ENCODE results near the gene TUBGCP3. TPM values are rescaled to one million over a fixed set of nuclear protein-coding genes. Genes with fewer than 3 reads are reported as not detected.
A peak's percentile ranks its signal among the peaks of the same experiment; 100 is the strongest.

The TUBGCP3 gene
- total and polyA plus RNA-seq, 9 of the 15 experiments (the other 6 are each of a cell fraction or from before 2014, with no cell fraction given) = 3.0 to 24.8 (median 15.2) TPM

DNA sequence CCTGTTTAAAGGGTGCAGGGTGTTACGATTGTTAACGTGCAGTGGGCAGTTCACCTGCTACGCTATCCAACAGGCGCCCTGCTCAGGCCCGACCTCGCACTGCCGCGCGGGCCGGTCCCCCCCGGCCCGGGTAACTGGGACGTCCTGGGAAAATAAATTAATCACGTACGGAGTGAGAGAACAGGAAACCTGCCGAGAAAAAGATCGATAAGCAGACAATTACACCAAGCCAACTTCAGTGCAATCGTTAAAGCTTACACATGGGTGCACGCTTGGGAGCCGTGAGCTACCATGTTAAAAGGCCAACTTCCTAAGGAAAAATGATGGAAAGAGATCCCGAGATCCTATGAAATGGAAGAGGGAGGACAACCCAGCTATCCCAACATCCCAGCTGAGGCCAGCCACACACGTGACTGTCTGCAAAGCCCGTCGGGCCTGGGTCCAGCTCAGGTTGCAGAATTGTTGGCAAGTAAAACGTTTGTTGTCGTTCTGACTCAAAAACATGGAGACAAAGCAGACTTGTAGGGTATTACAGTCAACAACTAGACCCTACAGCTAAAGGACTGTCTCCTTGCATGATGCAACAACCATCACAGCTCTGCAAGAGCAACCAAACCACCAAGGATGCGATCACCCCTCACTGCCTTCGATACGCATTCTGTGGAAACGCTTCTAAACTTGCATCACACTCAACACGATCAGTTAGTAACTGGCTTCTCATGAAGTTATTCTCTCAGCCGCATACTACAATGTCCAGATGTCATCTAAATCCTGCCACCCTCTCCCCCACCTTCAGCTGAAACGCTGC lies 741 bp upstream of the TUBGCP3 start (continued):
- TF ChIP-seq, protein P1, sequence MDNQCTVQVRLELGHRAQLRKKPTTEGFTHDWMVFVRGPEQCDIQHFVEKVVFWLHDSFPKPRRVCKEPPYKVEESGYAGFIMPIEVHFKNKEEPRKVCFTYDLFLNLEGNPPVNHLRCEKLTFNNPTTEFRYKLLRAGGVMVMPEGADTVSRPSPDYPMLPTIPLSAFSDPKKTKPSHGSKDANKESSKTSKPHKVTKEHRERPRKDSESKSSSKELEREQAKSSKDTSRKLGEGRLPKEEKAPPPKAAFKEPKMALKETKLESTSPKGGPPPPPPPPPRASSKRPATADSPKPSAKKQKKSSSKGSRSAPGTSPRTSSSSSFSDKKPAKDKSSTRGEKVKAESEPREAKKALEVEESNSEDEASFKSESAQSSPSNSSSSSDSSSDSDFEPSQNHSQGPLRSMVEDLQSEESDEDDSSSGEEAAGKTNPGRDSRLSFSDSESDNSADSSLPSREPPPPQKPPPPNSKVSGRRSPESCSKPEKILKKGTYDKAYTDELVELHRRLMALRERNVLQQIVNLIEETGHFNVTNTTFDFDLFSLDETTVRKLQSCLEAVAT (IDR thresholded peaks at IDR 0.05) = peak in 1 of 2 experiments; percentile 18; a peak in 2 of 4 replicates
- TF ChIP-seq, protein P2, sequence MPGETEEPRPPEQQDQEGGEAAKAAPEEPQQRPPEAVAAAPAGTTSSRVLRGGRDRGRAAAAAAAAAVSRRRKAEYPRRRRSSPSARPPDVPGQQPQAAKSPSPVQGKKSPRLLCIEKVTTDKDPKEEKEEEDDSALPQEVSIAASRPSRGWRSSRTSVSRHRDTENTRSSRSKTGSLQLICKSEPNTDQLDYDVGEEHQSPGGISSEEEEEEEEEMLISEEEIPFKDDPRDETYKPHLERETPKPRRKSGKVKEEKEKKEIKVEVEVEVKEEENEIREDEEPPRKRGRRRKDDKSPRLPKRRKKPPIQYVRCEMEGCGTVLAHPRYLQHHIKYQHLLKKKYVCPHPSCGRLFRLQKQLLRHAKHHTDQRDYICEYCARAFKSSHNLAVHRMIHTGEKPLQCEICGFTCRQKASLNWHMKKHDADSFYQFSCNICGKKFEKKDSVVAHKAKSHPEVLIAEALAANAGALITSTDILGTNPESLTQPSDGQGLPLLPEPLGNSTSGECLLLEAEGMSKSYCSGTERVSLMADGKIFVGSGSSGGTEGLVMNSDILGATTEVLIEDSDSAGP (CRISPR knock-in tag; IDR thresholded peaks at IDR 0.05) = no peak
- TF ChIP-seq RNF2 (IDR thresholded peaks at IDR 0.05) (no peak), SMARCA5 (IDR thresholded peaks at IDR 0.05) (no peak), ZNF584 (CRISPR knock-in tag; IDR thresholded peaks at IDR 0.05; ENCODE audit: low read depth) (no peak), SMARCA4 (IDR thresholded peaks at IDR 0.05) (no peak), STAT5B (CRISPR knock-in tag; IDR thresholded peaks at IDR 0.05) (no peak), ELF2 (CRISPR knock-in tag; IDR thresholded peaks at IDR 0.05) (no peak)
- TF ChIP-seq, protein P3, sequence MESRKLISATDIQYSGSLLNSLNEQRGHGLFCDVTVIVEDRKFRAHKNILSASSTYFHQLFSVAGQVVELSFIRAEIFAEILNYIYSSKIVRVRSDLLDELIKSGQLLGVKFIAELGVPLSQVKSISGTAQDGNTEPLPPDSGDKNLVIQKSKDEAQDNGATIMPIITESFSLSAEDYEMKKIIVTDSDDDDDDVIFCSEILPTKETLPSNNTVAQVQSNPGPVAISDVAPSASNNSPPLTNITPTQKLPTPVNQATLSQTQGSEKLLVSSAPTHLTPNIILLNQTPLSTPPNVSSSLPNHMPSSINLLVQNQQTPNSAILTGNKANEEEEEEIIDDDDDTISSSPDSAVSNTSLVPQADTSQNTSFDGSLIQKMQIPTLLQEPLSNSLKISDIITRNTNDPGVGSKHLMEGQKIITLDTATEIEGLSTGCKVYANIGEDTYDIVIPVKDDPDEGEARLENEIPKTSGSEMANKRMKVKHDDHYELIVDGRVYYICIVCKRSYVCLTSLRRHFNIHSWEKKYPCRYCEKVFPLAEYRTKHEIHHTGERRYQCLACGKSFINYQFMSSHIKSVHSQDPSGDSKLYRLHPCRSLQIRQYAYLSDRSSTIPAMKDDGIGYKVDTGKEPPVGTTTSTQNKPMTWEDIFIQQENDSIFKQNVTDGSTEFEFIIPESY (CRISPR knock-in tag; IDR thresholded peaks at IDR 0.05) = peak; percentile 88
- TF ChIP-seq, protein P4, sequence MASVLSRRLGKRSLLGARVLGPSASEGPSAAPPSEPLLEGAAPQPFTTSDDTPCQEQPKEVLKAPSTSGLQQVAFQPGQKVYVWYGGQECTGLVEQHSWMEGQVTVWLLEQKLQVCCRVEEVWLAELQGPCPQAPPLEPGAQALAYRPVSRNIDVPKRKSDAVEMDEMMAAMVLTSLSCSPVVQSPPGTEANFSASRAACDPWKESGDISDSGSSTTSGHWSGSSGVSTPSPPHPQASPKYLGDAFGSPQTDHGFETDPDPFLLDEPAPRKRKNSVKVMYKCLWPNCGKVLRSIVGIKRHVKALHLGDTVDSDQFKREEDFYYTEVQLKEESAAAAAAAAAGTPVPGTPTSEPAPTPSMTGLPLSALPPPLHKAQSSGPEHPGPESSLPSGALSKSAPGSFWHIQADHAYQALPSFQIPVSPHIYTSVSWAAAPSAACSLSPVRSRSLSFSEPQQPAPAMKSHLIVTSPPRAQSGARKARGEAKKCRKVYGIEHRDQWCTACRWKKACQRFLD (CRISPR knock-in tag; IDR thresholded peaks at IDR 0.05) = peak; percentile 33; the same call in 1 of the 2 replicates
- TF ChIP-seq, protein P5, sequence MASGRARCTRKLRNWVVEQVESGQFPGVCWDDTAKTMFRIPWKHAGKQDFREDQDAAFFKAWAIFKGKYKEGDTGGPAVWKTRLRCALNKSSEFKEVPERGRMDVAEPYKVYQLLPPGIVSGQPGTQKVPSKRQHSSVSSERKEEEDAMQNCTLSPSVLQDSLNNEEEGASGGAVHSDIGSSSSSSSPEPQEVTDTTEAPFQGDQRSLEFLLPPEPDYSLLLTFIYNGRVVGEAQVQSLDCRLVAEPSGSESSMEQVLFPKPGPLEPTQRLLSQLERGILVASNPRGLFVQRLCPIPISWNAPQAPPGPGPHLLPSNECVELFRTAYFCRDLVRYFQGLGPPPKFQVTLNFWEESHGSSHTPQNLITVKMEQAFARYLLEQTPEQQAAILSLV (tag; IDR thresholded peaks at IDR 0.05) = 0 out of 2 replicates have a peak, but pooled peaks have one; percentile 15
- TF ChIP-seq, protein P6, sequence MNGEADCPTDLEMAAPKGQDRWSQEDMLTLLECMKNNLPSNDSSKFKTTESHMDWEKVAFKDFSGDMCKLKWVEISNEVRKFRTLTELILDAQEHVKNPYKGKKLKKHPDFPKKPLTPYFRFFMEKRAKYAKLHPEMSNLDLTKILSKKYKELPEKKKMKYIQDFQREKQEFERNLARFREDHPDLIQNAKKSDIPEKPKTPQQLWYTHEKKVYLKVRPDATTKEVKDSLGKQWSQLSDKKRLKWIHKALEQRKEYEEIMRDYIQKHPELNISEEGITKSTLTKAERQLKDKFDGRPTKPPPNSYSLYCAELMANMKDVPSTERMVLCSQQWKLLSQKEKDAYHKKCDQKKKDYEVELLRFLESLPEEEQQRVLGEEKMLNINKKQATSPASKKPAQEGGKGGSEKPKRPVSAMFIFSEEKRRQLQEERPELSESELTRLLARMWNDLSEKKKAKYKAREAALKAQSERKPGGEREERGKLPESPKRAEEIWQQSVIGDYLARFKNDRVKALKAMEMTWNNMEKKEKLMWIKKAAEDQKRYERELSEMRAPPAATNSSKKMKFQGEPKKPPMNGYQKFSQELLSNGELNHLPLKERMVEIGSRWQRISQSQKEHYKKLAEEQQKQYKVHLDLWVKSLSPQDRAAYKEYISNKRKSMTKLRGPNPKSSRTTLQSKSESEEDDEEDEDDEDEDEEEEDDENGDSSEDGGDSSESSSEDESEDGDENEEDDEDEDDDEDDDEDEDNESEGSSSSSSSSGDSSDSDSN (IDR thresholded peaks at IDR 0.05; ENCODE audit: borderline replicate concordance in 1 of 2, low read depth in 2 of 2, low read length in 2 of 2) = no peak
- TF ChIP-seq, protein P7, sequence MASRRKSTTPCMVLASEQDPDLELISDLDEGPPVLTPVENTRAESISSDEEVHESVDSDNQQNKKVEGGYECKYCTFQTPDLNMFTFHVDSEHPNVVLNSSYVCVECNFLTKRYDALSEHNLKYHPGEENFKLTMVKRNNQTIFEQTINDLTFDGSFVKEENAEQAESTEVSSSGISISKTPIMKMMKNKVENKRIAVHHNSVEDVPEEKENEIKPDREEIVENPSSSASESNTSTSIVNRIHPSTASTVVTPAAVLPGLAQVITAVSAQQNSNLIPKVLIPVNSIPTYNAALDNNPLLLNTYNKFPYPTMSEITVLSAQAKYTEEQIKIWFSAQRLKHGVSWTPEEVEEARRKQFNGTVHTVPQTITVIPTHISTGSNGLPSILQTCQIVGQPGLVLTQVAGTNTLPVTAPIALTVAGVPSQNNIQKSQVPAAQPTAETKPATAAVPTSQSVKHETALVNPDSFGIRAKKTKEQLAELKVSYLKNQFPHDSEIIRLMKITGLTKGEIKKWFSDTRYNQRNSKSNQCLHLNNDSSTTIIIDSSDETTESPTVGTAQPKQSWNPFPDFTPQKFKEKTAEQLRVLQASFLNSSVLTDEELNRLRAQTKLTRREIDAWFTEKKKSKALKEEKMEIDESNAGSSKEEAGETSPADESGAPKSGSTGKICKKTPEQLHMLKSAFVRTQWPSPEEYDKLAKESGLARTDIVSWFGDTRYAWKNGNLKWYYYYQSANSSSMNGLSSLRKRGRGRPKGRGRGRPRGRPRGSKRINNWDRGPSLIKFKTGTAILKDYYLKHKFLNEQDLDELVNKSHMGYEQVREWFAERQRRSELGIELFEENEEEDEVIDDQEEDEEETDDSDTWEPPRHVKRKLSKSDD (conservative IDR thresholded peaks at IDR 0.05; ENCODE audit: low read length) = no peak
